ENCODE results near the gene TFEB. TPM values are rescaled to one million over a fixed set of nuclear protein-coding genes. Genes with fewer than 3 reads are reported as not detected.

The TFEB gene
- total and polyA plus RNA-seq, 2 experiments from 2014 or later: 34.0 to 41.0 TPM

GRCh38 chr6:41640426-41640825, 95.0 kb downstream of the TFEB start:
- Histone ChIP-seq H3K4me3 (no peak overlapping the region), H3K9me3 (ENCODE audit: low read depth) (no peaks in the 10 kb centered on the region), H3K27me3 (peaks cover 24% of the 10 kb centered on the region), H3K4me1 (ENCODE audit: low read depth) (peaks cover 28% of the 10 kb centered on the region), H3K27ac (no peak overlapping the region), H3K36me3 (no peaks in the 10 kb centered on the region)
- no peak for TF ChIP-seq CTCF (IDR thresholded peaks at IDR 0.05; ENCODE audit: low read depth, low read length)
- DNase-seq (ENCODE audit: low read depth in 1 of 2, low spot score in 1 of 2): peak in 1 of 2 donors; percentile 83

GRCh38 chr6:41639809-41640371, 95.5 kb downstream of the TFEB start:
- Histone ChIP-seq H3K4me1 (ENCODE audit: low read depth) (peaks cover 26% of the 10 kb centered on the region), H3K9me3 (ENCODE audit: low read depth) (no peaks in the 10 kb centered on the region), H3K27me3 (peaks cover 24% of the 10 kb centered on the region), H3K27ac (no peak overlapping the region), H3K4me3 (peak overlapping the region; percentile 81), H3K36me3 (no peaks in the 10 kb centered on the region)
- DNase-seq (ENCODE audit: low read depth in 1 of 2, low spot score in 1 of 2): peak in 1 of 2 donors; percentile 69
- no peak for TF ChIP-seq CTCF (IDR thresholded peaks at IDR 0.05; ENCODE audit: low read depth, low read length)

GRCh38 chr6:41638935-41639808, 96.2 kb downstream of the TFEB start:
- no peaks in the 10 kb centered on the region for H3K9me3 ChIP-seq (ENCODE audit: low read depth)
- TF ChIP-seq CTCF (IDR thresholded peaks at IDR 0.05; ENCODE audit: low read depth, low read length): no peak
- H3K27me3 ChIP-seq: peaks cover 24% of the 10 kb centered on the region
- H3K36me3 ChIP-seq: no peaks in the 10 kb centered on the region
- H3K4me1 ChIP-seq (ENCODE audit: low read depth): peaks cover 19% of the 10 kb centered on the region
- H3K4me3 ChIP-seq: peak overlapping the region; percentile 81
- peak; percentile 62 to 89 for DNase-seq (ENCODE audit: low read depth in 1 of 2, low spot score in 1 of 2)
- no peak overlapping the region for H3K27ac ChIP-seq

GRCh38 chr6:41638002-41638934, 97.1 kb downstream of the TFEB start, which contains the start of gene MDFI:
Gene MDFI, plus strand, starts transcription at chr6:41638468. Its CDS starts 282 bp downstream, at chr6:41638750.
- DNase-seq (ENCODE audit: low read depth in 1 of 2, low spot score in 1 of 2): peak; percentile 72 to 73
- H3K27me3 ChIP-seq: peaks cover 24% of the 10 kb centered on the region
- peak within 1 kb of the TSS; percentile 81 for H3K4me3 ChIP-seq
- no peak within 1 kb of the TSS for H3K27ac ChIP-seq
- no peaks in the 10 kb centered on the region for H3K36me3 ChIP-seq
- TF ChIP-seq CTCF (IDR thresholded peaks at IDR 0.05; ENCODE audit: low read depth, low read length): no peak
- H3K9me3 ChIP-seq (ENCODE audit: low read depth): no peaks in the 10 kb centered on the region
- H3K4me1 ChIP-seq (ENCODE audit: low read depth): peaks cover 11% of the 10 kb centered on the region

Data from cardiac muscle cell (in vitro differentiated cells and primary cell).